MM.1S (cell line): ENCODE data around the gene ALDH2.

Experiments used
- EZH2phosphoT487 ChIP-seq: fragments of 300-600 bp; sonication (generic); IDR thresholded peaks from 2 replicates; pipeline ENCODE4 v1.6.1; 2018; ENCODE audit warnings: antibody characterized with exemption, low read length
- TF ChIP-seq, protein P1 (sequence below): fragments of 300-600 bp; sonication (generic); IDR thresholded peaks from 2 replicates; pipeline ENCODE4 v1.5.1; 2016; ENCODE audit warnings: antibody characterized with exemption, low read length, mixed read lengths

DNA sequence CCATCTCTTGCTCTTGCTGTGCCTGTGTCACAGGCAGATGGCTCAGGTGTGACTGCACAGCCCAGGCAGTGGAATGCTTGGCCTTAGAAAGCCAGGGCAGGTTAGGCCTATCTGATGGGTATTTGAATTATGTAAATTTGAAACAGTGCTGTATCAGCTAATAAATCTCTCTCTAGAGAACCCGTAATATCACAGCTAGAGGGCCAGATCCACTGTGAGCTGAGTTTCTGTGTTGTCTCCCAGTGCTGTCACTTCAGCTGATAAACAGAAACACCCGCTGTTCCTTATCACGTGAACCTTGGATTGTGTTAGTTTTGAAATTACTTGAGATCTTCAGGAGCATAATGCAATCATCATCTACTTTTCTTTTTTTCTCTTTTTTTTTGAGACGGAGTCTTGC, 21.5 kb upstream of the ALDH2 start:
- TF ChIP-seq, protein P1, sequence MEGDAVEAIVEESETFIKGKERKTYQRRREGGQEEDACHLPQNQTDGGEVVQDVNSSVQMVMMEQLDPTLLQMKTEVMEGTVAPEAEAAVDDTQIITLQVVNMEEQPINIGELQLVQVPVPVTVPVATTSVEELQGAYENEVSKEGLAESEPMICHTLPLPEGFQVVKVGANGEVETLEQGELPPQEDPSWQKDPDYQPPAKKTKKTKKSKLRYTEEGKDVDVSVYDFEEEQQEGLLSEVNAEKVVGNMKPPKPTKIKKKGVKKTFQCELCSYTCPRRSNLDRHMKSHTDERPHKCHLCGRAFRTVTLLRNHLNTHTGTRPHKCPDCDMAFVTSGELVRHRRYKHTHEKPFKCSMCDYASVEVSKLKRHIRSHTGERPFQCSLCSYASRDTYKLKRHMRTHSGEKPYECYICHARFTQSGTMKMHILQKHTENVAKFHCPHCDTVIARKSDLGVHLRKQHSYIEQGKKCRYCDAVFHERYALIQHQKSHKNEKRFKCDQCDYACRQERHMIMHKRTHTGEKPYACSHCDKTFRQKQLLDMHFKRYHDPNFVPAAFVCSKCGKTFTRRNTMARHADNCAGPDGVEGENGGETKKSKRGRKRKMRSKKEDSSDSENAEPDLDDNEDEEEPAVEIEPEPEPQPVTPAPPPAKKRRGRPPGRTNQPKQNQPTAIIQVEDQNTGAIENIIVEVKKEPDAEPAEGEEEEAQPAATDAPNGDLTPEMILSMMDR, result no peak
- TF ChIP-seq EZH2phosphoT487, result no peak
